ENCODE results near the gene LMO3. TPM values are rescaled to one million over a fixed set of nuclear protein-coding genes. Genes with fewer than 3 reads are reported as not detected.
"Not testable (repeated sequence)": the region's sequence is repeated elsewhere in the genome, so short reads cannot be mapped to it uniquely, and the experiment has no call there.

The LMO3 gene
- polyA plus RNA-seq, 2 donors = 0.91 to 1.7 TPM

DNA sequence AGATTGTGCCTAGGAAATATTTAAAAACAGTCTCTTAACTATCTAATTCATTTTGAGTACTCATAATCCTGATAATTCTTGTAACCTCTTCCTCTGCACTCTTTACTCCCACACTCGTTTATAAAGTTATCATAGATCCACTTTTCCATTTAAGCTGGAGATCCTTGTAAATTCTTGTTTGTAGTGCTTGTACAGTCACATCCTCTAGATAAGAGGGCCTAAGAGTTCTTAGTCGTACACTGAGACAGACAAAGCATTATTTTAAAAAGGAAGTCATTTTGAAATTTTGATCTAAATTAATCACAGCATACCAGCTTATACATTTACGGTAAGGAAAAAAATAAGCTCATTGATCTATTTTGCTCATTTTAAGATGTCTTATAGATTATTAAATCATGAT lies 42.5 kb downstream of the LMO3 start:
- no peaks in the 10 kb centered on the region for H3K27me3 ChIP-seq (ENCODE audit: control insufficient read depth in 1 of 2, insufficient read depth in 2 of 2, low read length in 2 of 2)
- no peak overlapping the region for H3K27ac ChIP-seq (ENCODE audit: low read depth in 2 of 2, low read length in 1 of 2)
- no peaks in the 10 kb centered on the region for H3K4me1 ChIP-seq (ENCODE audit: control insufficient read depth in 2 of 2, insufficient read depth in 2 of 2, low read length in 1 of 2)
- H3K36me3 ChIP-seq (ENCODE audit: control insufficient read depth in 2 of 2, insufficient read depth in 2 of 2, low read length in 1 of 2) = no peaks in the 10 kb centered on the region
- H3K9me3 ChIP-seq (ENCODE audit: control insufficient read depth in 2 of 2, insufficient read depth in 1 of 2, low read depth in 1 of 2, low read length in 1 of 2) = peaks cover 0 to 2% of the 10 kb centered on the region in 2 donors
- 64 to 66% methylated on average over 3 of the region's 3 CpGs for WGBS, 2 donors
- no peak overlapping the region for H3K4me3 ChIP-seq (ENCODE audit: low read depth in 1 of 2, low read length in 2 of 2)

DNA sequence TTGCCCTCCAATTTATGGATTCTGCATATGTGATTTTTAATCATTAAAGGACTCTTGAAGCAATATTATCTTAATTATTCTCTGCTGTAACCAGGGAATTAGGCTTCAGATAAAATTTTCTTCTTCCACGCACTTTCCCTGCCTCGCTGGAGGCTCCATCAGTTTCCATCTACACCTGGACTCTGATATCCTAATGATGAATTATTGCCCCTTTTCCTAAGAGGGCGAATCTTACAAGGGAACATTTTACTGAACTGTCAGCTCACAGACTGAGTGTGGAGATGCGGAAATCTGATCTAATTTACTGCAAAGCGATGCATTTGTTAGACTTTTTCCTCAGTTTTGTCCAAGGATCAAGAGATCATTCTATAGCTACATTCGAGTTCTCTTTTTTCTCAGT lies 43.0 kb downstream of the LMO3 start:
- Histone ChIP-seq H3K9me3 (ENCODE audit: control insufficient read depth in 2 of 2, insufficient read depth in 1 of 2, low read depth in 1 of 2, low read length in 1 of 2) (peaks cover 0 to 2% of the 10 kb centered on the region in 2 donors), H3K4me1 (ENCODE audit: control insufficient read depth in 2 of 2, insufficient read depth in 2 of 2, low read length in 1 of 2) (no peaks in the 10 kb centered on the region), H3K27ac (ENCODE audit: low read depth in 2 of 2, low read length in 1 of 2) (no peak overlapping the region), H3K36me3 (ENCODE audit: control insufficient read depth in 2 of 2, insufficient read depth in 2 of 2, low read length in 1 of 2) (no peaks in the 10 kb centered on the region), H3K27me3 (ENCODE audit: control insufficient read depth in 1 of 2, insufficient read depth in 2 of 2, low read length in 2 of 2) (no peaks in the 10 kb centered on the region), H3K4me3 (ENCODE audit: low read depth in 1 of 2, low read length in 2 of 2) (no peak overlapping the region)
- 83 to 85% methylated on average over 6 of the region's 6 CpGs for WGBS, 2 donors

DNA sequence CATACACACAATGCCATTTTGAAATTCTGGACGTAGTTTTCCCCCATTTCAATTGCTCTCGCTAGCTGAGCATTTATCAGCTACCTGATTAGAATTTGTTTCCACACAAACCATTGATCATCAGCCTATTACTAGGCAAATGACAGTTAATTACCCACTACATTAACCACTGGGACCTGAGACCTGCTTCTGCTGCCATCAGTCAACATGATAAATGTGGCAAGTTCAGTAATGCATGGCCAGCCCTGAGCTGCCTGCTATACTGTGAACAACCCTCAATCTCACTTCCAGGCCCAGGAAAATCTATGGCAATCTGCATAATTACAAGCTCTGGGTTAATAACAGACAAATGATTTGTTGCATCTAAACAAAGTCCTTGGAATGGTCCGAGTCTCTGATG lies 43.5 kb downstream of the LMO3 start:
- H3K9me3 ChIP-seq (ENCODE audit: control insufficient read depth in 2 of 2, insufficient read depth in 1 of 2, low read depth in 1 of 2, low read length in 1 of 2) = no peaks in the 10 kb centered on the region
- no peaks in the 10 kb centered on the region for H3K36me3 ChIP-seq (ENCODE audit: control insufficient read depth in 2 of 2, insufficient read depth in 2 of 2, low read length in 1 of 2)
- no peaks in the 10 kb centered on the region for H3K4me1 ChIP-seq (ENCODE audit: control insufficient read depth in 2 of 2, insufficient read depth in 2 of 2, low read length in 1 of 2)
- no peak overlapping the region for H3K4me3 ChIP-seq (ENCODE audit: low read depth in 1 of 2, low read length in 2 of 2)
- no peak overlapping the region for H3K27ac ChIP-seq (ENCODE audit: low read depth in 2 of 2, low read length in 1 of 2)
- no peaks in the 10 kb centered on the region for H3K27me3 ChIP-seq (ENCODE audit: control insufficient read depth in 1 of 2, insufficient read depth in 2 of 2, low read length in 2 of 2)
- WGBS, 2 donors = 75 to 82% methylated on average over 3 of the region's 3 CpGs

DNA sequence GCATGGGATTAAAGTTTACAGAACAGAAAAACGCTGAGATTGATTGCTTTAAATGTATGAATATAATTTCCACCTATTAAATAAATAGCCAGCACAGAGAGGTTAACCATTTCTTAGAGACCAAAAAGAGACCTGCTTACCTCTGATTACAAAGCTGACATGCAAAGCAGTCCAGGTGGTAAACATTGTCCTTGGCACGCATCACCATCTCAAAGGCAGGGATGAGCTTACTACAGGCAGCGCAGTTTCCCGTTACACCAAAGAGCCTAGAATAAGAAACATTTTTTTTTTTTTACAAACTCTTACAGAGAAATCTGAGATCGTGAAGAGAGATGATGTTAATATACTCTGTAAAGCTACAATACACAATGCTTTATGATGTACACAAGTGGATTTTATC lies 45.7 kb downstream of the LMO3 start:
- Histone ChIP-seq H3K9me3 (ENCODE audit: control insufficient read depth in 2 of 2, insufficient read depth in 1 of 2, low read depth in 1 of 2, low read length in 1 of 2) (no peaks in the 10 kb centered on the region), H3K27me3 (ENCODE audit: control insufficient read depth in 1 of 2, insufficient read depth in 2 of 2, low read length in 2 of 2) (no peaks in the 10 kb centered on the region), H3K4me1 (ENCODE audit: control insufficient read depth in 2 of 2, insufficient read depth in 2 of 2, low read length in 1 of 2) (no peaks in the 10 kb centered on the region), H3K4me3 (ENCODE audit: low read depth in 1 of 2, low read length in 2 of 2) (no peak overlapping the region), H3K27ac (ENCODE audit: low read depth in 2 of 2, low read length in 1 of 2) (no peak overlapping the region), H3K36me3 (ENCODE audit: control insufficient read depth in 2 of 2, insufficient read depth in 2 of 2, low read length in 1 of 2) (no peaks in the 10 kb centered on the region)
- WGBS, 2 donors = 49 to 56% methylated on average over 5 of the region's 5 CpGs

DNA sequence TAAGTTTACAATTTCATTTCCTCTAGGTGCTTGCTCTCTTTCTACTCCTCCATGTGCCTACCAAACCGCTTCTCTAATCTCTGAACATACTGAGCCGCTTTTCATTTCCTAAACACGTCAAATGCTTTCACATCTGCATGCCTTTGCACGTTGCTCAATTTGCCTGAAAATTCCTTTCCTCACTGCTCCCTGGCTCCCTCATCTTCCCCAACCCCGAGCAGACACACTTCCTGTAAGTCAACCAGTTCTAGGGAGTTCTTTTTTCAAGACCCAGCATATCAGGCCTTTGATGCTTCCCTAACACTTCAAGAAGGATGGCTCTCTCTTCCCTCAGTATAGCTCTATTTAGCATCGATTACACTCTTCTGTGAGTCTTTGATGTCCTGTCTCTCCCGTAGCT lies 50.3 kb downstream of the LMO3 start:
- WGBS, 2 donors = 28 to 44% methylated on average over 7 of the region's 7 CpGs
- H3K4me3 ChIP-seq (ENCODE audit: low read depth in 1 of 2, low read length in 2 of 2) = no peak overlapping the region
- H3K4me1 ChIP-seq (ENCODE audit: control insufficient read depth in 2 of 2, insufficient read depth in 2 of 2, low read length in 1 of 2) = no peaks in the 10 kb centered on the region
- H3K27ac ChIP-seq (ENCODE audit: low read depth in 2 of 2, low read length in 1 of 2) = no peak overlapping the region
- no peaks in the 10 kb centered on the region for H3K27me3 ChIP-seq (ENCODE audit: control insufficient read depth in 1 of 2, insufficient read depth in 2 of 2, low read length in 2 of 2)
- no peaks in the 10 kb centered on the region for H3K36me3 ChIP-seq (ENCODE audit: control insufficient read depth in 2 of 2, insufficient read depth in 2 of 2, low read length in 1 of 2)
- H3K9me3 ChIP-seq (ENCODE audit: control insufficient read depth in 2 of 2, insufficient read depth in 1 of 2, low read depth in 1 of 2, low read length in 1 of 2) = no peaks in the 10 kb centered on the region

DNA sequence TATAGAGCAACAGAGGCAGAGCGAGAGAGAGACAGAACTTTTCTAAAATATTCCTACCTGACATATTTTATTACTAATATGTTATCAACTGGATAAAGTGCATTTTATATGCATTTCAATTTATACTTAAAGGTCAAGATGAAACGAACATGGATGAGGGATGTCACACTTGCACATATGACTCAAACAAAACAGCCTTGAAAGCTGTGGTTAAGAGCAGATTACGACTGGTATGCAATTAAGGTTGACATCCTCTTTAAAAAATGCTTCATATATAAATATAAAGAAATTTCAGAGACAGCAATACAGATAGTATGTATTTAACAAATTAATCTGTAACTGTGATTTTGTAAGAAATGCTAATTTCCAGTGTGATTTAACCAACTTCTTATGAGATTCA lies 52.5 kb downstream of the LMO3 start:
- H3K4me1 ChIP-seq (ENCODE audit: control insufficient read depth in 2 of 2, insufficient read depth in 2 of 2, low read length in 1 of 2) = no peaks in the 10 kb centered on the region
- H3K9me3 ChIP-seq (ENCODE audit: control insufficient read depth in 2 of 2, insufficient read depth in 1 of 2, low read depth in 1 of 2, low read length in 1 of 2) = no peaks in the 10 kb centered on the region
- no peak overlapping the region for H3K27ac ChIP-seq (ENCODE audit: low read depth in 2 of 2, low read length in 1 of 2)
- WGBS, 2 donors = 38 to 49% methylated on average over 3 of the region's 3 CpGs
- H3K4me3 ChIP-seq (ENCODE audit: low read depth in 1 of 2, low read length in 2 of 2) = no peak overlapping the region
- H3K36me3 ChIP-seq (ENCODE audit: control insufficient read depth in 2 of 2, insufficient read depth in 2 of 2, low read length in 1 of 2) = no peaks in the 10 kb centered on the region
- H3K27me3 ChIP-seq (ENCODE audit: control insufficient read depth in 1 of 2, insufficient read depth in 2 of 2, low read length in 2 of 2) = no peaks in the 10 kb centered on the region

DNA sequence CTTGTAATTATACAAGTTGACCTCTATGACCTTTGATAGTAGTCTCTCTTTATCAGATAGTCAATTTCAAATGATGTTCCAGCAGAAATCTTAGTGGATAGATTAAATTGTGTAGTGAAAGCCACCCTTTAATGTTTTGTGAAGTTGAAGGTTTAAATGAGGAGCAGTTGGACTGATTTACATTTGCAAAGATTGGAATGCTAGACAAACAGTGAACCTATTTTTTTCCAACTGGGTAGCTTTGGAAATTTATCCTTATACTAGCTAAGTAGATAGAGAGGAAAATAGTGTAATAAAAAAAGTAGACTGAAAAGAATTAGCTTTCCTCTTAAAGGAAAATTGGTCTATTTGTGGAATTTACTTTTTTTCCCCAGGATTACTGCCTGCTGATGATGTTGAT lies 53.7 kb downstream of the LMO3 start:
- Histone ChIP-seq H3K9me3 (ENCODE audit: control insufficient read depth in 2 of 2, insufficient read depth in 1 of 2, low read depth in 1 of 2, low read length in 1 of 2) (no peaks in the 10 kb centered on the region), H3K4me3 (ENCODE audit: low read depth in 1 of 2, low read length in 2 of 2) (no peak overlapping the region), H3K27ac (ENCODE audit: low read depth in 2 of 2, low read length in 1 of 2) (no peak overlapping the region), H3K36me3 (ENCODE audit: control insufficient read depth in 2 of 2, insufficient read depth in 2 of 2, low read length in 1 of 2) (no peaks in the 10 kb centered on the region), H3K4me1 (ENCODE audit: control insufficient read depth in 2 of 2, insufficient read depth in 2 of 2, low read length in 1 of 2) (no peaks in the 10 kb centered on the region), H3K27me3 (ENCODE audit: control insufficient read depth in 1 of 2, insufficient read depth in 2 of 2, low read length in 2 of 2) (no peaks in the 10 kb centered on the region)

DNA sequence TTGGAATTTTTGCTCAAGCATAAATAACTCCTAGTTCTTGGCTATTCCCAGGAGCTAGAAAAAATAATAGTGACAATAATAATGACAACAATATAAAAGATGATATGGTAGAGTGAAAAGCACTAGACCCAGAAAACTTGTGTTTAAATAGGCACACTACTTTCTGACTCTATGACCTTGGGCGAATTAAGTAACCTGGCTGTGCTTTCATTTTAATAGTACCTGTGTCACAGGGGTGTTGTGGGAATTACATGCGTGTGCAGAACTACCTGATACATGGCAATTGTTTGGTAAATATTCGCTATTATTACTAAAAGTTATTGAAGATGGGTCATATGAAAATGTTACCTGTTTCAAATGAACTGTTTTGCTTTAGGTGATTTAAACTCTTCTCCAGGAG lies 60.1 kb downstream of the LMO3 start:
- WGBS, 2 donors = 84 to 86% methylated on average over 3 of the region's 3 CpGs
- Histone ChIP-seq H3K27ac (ENCODE audit: low read depth in 2 of 2, low read length in 1 of 2) (no peak overlapping the region), H3K9me3 (ENCODE audit: control insufficient read depth in 2 of 2, insufficient read depth in 1 of 2, low read depth in 1 of 2, low read length in 1 of 2) (no peaks in the 10 kb centered on the region), H3K4me1 (ENCODE audit: control insufficient read depth in 2 of 2, insufficient read depth in 2 of 2, low read length in 1 of 2) (no peaks in the 10 kb centered on the region), H3K4me3 (ENCODE audit: low read depth in 1 of 2, low read length in 2 of 2) (no peak overlapping the region), H3K27me3 (ENCODE audit: control insufficient read depth in 1 of 2, insufficient read depth in 2 of 2, low read length in 2 of 2) (no peaks in the 10 kb centered on the region), H3K36me3 (ENCODE audit: control insufficient read depth in 2 of 2, insufficient read depth in 2 of 2, low read length in 1 of 2) (no peaks in the 10 kb centered on the region)

DNA sequence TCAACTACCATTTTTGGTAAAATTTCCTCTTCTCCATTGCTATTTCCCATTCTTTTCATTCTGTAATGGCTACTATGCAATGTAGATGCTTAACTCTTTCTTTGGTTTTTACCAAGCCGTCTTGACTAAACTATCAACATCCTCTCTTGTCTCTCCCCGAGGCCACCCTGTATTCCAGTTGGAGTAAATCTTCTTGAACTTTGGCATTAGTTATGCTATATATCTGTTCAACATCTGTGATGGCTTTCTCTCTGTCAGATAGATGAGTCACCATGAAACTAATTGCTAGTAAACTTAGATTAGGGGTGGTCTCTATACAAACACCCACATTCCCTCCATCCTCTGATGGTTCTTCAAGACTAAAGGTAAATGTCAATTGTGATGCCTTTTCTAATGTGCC lies 63.4 kb downstream of the LMO3 start:
- WGBS, 2 donors = 69 to 74% methylated on average over 2 of the region's 2 CpGs
- no peaks in the 10 kb centered on the region for H3K9me3 ChIP-seq (ENCODE audit: control insufficient read depth in 2 of 2, insufficient read depth in 1 of 2, low read depth in 1 of 2, low read length in 1 of 2)
- H3K36me3 ChIP-seq (ENCODE audit: control insufficient read depth in 2 of 2, insufficient read depth in 2 of 2, low read length in 1 of 2) = no peaks in the 10 kb centered on the region

DNA sequence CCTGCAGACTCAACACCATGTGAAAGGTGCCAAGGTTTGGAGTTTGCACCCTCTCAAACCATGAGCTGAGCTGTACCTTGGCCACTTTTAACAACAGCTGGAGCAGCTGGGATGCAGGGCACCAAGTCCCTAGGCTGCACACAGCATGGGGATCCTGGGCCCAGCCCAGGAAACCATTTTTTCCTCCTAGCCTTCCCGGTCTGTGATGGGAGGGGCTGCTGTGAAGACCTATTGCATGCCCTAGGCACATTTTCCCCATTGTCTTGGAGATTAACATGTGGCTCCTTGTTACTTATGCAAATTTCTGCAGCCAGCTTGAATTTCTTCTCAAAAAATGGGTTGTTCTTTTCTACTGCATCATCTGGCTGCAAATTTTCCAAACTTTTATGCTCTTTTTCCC lies 68.3 kb downstream of the LMO3 start:
- not testable (repeated sequence) for H3K9me3 ChIP-seq (ENCODE audit: control insufficient read depth in 2 of 2, insufficient read depth in 1 of 2, low read depth in 1 of 2, low read length in 1 of 2); H3K4me3 ChIP-seq (ENCODE audit: low read depth in 1 of 2, low read length in 2 of 2); H3K27me3 ChIP-seq (ENCODE audit: control insufficient read depth in 1 of 2, insufficient read depth in 2 of 2, low read length in 2 of 2); H3K4me1 ChIP-seq (ENCODE audit: control insufficient read depth in 2 of 2, insufficient read depth in 2 of 2, low read length in 1 of 2); H3K36me3 ChIP-seq (ENCODE audit: control insufficient read depth in 2 of 2, insufficient read depth in 2 of 2, low read length in 1 of 2); H3K27ac ChIP-seq (ENCODE audit: low read depth in 2 of 2, low read length in 1 of 2)
- WGBS, 2 donors = 64 to 75% methylated on average over 1 of the region's 1 CpG

More for the DNA sequence above, 63.4 kb downstream of the LMO3 start:
- no peaks in the 10 kb centered on the region for H3K27me3 ChIP-seq (ENCODE audit: control insufficient read depth in 1 of 2, insufficient read depth in 2 of 2, low read length in 2 of 2)
- H3K27ac ChIP-seq (ENCODE audit: low read depth in 2 of 2, low read length in 1 of 2) = no peak overlapping the region
- H3K4me3 ChIP-seq (ENCODE audit: low read depth in 1 of 2, low read length in 2 of 2) = no peak overlapping the region
- H3K4me1 ChIP-seq (ENCODE audit: control insufficient read depth in 2 of 2, insufficient read depth in 2 of 2, low read length in 1 of 2) = no peaks in the 10 kb centered on the region

Data from esophagus (tissue), 2 donors.